A549 (cell line): ENCODE results near the gene RHBDL1. TPM values are rescaled to one million over a fixed set of nuclear protein-coding genes. Genes with fewer than 3 reads are reported as not detected.
A peak's percentile ranks its signal among the peaks of the same experiment; 100 is the strongest.

Experiments
- ATAC-seq, 2 experiments: fragments of 200-7000 bp in 1 of 2; fragments of >200 bp in 1 of 2; cut with Nextera tagmentation in 1 of 2; cut with Tn5 transposase in 1 of 2; 3 replicates each; pipeline versions ENCODE4 v1.8.0 to v1.9.1; 2018 to 2020; ENCODE audit warnings: mild to moderate bottlenecking in 1 of 2, moderate library complexity in 1 of 2
- CTCF ChIA-PET: fragments of 300-600 bp; sonication (Branson Sonifier 250); formaldehyde crosslinking; extraction: SDS; loops from one replicate; lab custom pipeline; 2021; ENCODE audit warnings: antibody characterized with exemption, inconsistent platforms; lab: Yijun Ruan, JAX
- POLR2A ChIA-PET: fragments of 350-600 bp; formaldehyde crosslinking; extraction: SDS; loops from one replicate; lab custom pipeline; 2021; ENCODE audit warnings: antibody characterized with exemption, inconsistent platforms; lab: Yijun Ruan, JAX
- DNase-seq, 2 experiments: peaks; one replicate each; pipeline versions ENCODE4 v3.0.0 to v3.0.0-alpha.2; 2011 to 2016; ENCODE audit warnings: low read depth in 1 of 2, low spot score in 1 of 2
- FAIRE-seq: peaks from 2 replicates; lab custom pipeline; 2011; peaks lifted over from hg19 to GRCh38; lab: Jason Lieb, UNC
- H3K27ac ChIP-seq, 2 experiments: fragments of >200 bp; sonication (Bioruptor Twin); formaldehyde crosslinking; 3 replicates each; pipeline ENCODE4 v1.5.1; 2016 to 2017
- H3K4me1 ChIP-seq: fragments of >200 bp; sonication (Bioruptor Twin); formaldehyde crosslinking; 3 replicates; pipeline ENCODE4 v1.6.1; 2016
- H3K4me2 ChIP-seq: fragments of >200 bp; sonication (Bioruptor Twin); formaldehyde crosslinking; 3 replicates; pipeline ENCODE4 v1.6.1; 2016
- H3K4me3 ChIP-seq: fragments of >200 bp; sonication (Bioruptor Twin); formaldehyde crosslinking; 3 replicates; pipeline ENCODE4 v1.5.1; 2016
- H3K9me3 ChIP-seq: fragments of >200 bp; sonication (Bioruptor Twin); formaldehyde crosslinking; 3 replicates; pipeline ENCODE4 v1.6.1; 2016
- BHLHE40 ChIP-seq: IDR thresholded peaks from 2 replicates; pipeline ENCODE4 v1.6.1; 2012; ENCODE audit warnings: low read depth, low read length, inconsistent platforms
- CBX2 ChIP-seq: fragments of 200-600 bp; sonication (generic); IDR thresholded peaks from 2 replicates; pipeline ENCODE4 v1.6.1; 2016; ENCODE audit warnings: low read depth, mild to moderate bottlenecking, borderline replicate concordance
- CTCF ChIP-seq: fragments of >200 bp; sonication (Bioruptor Twin); formaldehyde crosslinking; IDR thresholded peaks from 3 replicates; pipeline ENCODE4 v1.5.1; 2016
- E2F6 ChIP-seq: IDR thresholded peaks from 2 replicates; pipeline ENCODE4 v1.6.1; 2012; ENCODE audit warnings: low read depth, borderline replicate concordance
- FOSL2 ChIP-seq, 2 experiments: fragments of 450-650 bp in 1 of 2; fragments of >200 bp in 1 of 2; sonication (Bioruptor Twin) in 1 of 2; formaldehyde crosslinking; IDR thresholded peaks; 2 replicates each; pipeline versions ENCODE4 v1.5.0 to v1.6.1; 2016 to 2020; ENCODE audit warnings: mild to moderate bottlenecking in 1 of 2, moderate library complexity in 1 of 2
- HEYL ChIP-seq: fragments of 250-450 bp; sonication (Bioruptor Pico); IDR thresholded peaks from 2 replicates; pipeline ENCODE4 v1.8.0; 2021; ENCODE audit warnings: mild to moderate bottlenecking, moderate library complexity
- HOXA7 ChIP-seq: fragments of 250-450 bp; sonication (Bioruptor Pico); IDR thresholded peaks from 2 replicates; pipeline ENCODE4 v1.5.0; 2020; ENCODE audit warnings: mild to moderate bottlenecking, moderate library complexity
- HOXB13 ChIP-seq: fragments of 250-450 bp; sonication (Bioruptor Pico); IDR thresholded peaks from 2 replicates; pipeline ENCODE4 v1.5.0; 2020; ENCODE audit warnings: low read depth, mild to moderate bottlenecking, moderate library complexity
- HOXB5 ChIP-seq: fragments of 250-450 bp; sonication (Bioruptor Pico); IDR thresholded peaks from 2 replicates; pipeline ENCODE4 v1.5.0; 2020; ENCODE audit warnings: mild to moderate bottlenecking, moderate library complexity
- JUNB ChIP-seq: fragments of >200 bp; sonication (Bioruptor Twin); formaldehyde crosslinking; IDR thresholded peaks from 2 replicates; pipeline ENCODE4 v1.6.1; 2016
- MAZ ChIP-seq: fragments of 150-350 bp; IDR thresholded peaks from 2 replicates; pipeline ENCODE4 v1.6.1; 2014; ENCODE audit warnings: antibody characterized with exemption, low read depth, low read length, borderline replicate concordance
- MYC ChIP-seq: IDR thresholded peaks from 2 replicates; pipeline ENCODE4 v1.6.1; 2012; ENCODE audit warnings: mild to moderate bottlenecking, inconsistent platforms, low read length, improper control_type of control experiment, borderline replicate concordance
- NFE2L2 ChIP-seq: fragments of 150-350 bp; conservative IDR thresholded peaks from 2 replicates; pipeline ENCODE4 v1.6.1; 2014; ENCODE audit warnings: low read length
- NPAS2 ChIP-seq: fragments of 250-450 bp; sonication (Bioruptor Pico); IDR thresholded peaks from 2 replicates; pipeline ENCODE4 v1.8.0; 2022; ENCODE audit warnings: mild to moderate bottlenecking, moderate library complexity, borderline replicate concordance
- NR3C1 ChIP-seq: fragments of >200 bp; sonication (Bioruptor Twin); formaldehyde crosslinking; IDR thresholded peaks from 3 replicates; pipeline ENCODE4 v1.6.1; 2017
- RFX5 ChIP-seq: fragments of 450-650 bp; IDR thresholded peaks from 2 replicates; pipeline ENCODE4 v1.7.1; 2014; ENCODE audit warnings: antibody characterized with exemption, mild to moderate bottlenecking, moderate library complexity
- ZNF302 ChIP-seq: fragments of 250-450 bp; sonication (Bioruptor Pico); IDR thresholded peaks from 2 replicates; pipeline ENCODE4 v1.9.0; 2021; ENCODE audit warnings: inconsistent platforms, mild to moderate bottlenecking, moderate library complexity
- WGBS: methylation state at CpG from one replicate; pipeline ENCODE4 v1.1.6; 2017; ENCODE audit errors: missing lambda C conversion rate; 5-methylcytosine and 5-hydroxymethylcytosine counted together
- polyA plus RNA-seq, 4 experiments: library from polyadenylated mRNA; depleted of rRNA in 3 of 4; stranded (reverse); fragments of >200 nt; fragmentation: RNase III in 1 of 4; extraction: RNeasy Plus Mini Kit Qiagen cat#74134 plus additional on column Dnase treatment in 1 of 4; gene quantifications; 2 replicates in 3 of 4; 3 replicates in 1 of 4; pipeline ENCODE4 v1.2.3, GENCODE V29; 2011 to 2017
- TF ChIP-seq, protein P1 (sequence below): fragments of 200-600 bp; sonication (generic); IDR thresholded peaks from 2 replicates; pipeline ENCODE4 v1.6.1; 2016; ENCODE audit warnings: antibody characterized with exemption, mild to moderate bottlenecking, moderate library complexity

RHBDL1 gene
- polyA plus RNA-seq, 2 of the 4 experiments (the other 2 are of a cell fraction), result 0.56 to 1.4 TPM

DNA sequence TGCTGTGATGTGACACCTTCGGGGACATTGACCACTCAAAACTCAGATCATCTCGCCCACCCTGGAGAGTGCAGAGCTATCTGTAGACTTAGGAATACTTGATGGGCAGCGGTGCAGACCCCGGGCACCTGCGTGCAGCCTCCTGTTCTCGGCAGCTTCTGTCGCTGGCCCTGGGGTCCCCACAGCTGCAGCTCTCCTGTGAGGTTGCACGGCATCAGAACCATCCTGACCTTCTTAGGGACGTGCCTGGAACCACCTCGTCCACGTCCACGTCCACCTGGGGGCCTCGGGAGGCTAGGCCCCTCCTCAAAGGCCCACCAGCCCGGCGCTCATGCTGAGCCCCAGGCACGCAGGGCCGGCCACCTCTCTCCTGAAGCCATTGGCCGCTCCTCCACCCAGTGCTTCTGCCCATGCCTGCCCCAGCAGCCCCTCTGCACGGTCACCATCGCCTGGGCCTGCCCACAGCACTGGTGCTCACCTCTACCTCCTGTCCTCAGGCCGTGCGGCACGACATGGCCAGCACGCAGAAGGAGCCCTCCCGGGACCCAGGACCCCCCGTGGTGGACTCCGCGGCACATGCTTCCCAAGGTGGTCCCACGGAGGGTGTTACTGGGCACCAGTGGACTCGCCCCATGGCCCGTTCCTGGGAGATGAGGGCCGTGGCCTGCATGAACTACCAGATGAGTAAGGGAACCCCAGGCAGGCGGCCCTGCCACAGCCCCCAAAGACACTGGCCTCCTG is 47.0 kb upstream of the RHBDL1 start:
- peaks cover 43% of the 10 kb centered on the region for H3K4me1 ChIP-seq
- peak overlapping the region in 1 of 2 experiments; percentile 87; a peak in 1 of 6 replicates for H3K27ac ChIP-seq
- FAIRE-seq (no peak), ATAC-seq (no peak), DNase-seq (no peak)
- CTCF ChIA-PET, result interaction anchor here (1.2 to 2.3 kb wide), 4 partner anchors 19 to 49 kb away, joined by 3 to 6 read pairs (median 5); no protein-coding TSS in a partner anchor
- 89% methylated on average over 17 of the region's 33 CpGs for WGBS
- H3K9me3 ChIP-seq, result no peaks in the 10 kb centered on the region
- no peak overlapping the region for H3K4me3 ChIP-seq
- no peak overlapping the region for H3K4me2 ChIP-seq
- no peak for TF ChIP-seq HOXA7 (CRISPR knock-in tag)
- TF ChIP-seq CBX2, result no peak
- TF ChIP-seq MYC, result no peak
- no peak for TF ChIP-seq E2F6
- no peak for TF ChIP-seq JUNB
- TF ChIP-seq HOXB13 (CRISPR knock-in tag), result no peak
- no peak for TF ChIP-seq CTCF
- TF ChIP-seq NR3C1, result no peak
- TF ChIP-seq ZNF302 (CRISPR knock-in tag), result no peak
- TF ChIP-seq FOSL2 (IDR thresholded peaks at IDR 0.05), result no peak
- TF ChIP-seq FOSL2 (CRISPR knock-in tag; IDR thresholded peaks at IDR 0.05), result no peak
- TF ChIP-seq NFE2L2, result no peak
- TF ChIP-seq, protein P1, sequence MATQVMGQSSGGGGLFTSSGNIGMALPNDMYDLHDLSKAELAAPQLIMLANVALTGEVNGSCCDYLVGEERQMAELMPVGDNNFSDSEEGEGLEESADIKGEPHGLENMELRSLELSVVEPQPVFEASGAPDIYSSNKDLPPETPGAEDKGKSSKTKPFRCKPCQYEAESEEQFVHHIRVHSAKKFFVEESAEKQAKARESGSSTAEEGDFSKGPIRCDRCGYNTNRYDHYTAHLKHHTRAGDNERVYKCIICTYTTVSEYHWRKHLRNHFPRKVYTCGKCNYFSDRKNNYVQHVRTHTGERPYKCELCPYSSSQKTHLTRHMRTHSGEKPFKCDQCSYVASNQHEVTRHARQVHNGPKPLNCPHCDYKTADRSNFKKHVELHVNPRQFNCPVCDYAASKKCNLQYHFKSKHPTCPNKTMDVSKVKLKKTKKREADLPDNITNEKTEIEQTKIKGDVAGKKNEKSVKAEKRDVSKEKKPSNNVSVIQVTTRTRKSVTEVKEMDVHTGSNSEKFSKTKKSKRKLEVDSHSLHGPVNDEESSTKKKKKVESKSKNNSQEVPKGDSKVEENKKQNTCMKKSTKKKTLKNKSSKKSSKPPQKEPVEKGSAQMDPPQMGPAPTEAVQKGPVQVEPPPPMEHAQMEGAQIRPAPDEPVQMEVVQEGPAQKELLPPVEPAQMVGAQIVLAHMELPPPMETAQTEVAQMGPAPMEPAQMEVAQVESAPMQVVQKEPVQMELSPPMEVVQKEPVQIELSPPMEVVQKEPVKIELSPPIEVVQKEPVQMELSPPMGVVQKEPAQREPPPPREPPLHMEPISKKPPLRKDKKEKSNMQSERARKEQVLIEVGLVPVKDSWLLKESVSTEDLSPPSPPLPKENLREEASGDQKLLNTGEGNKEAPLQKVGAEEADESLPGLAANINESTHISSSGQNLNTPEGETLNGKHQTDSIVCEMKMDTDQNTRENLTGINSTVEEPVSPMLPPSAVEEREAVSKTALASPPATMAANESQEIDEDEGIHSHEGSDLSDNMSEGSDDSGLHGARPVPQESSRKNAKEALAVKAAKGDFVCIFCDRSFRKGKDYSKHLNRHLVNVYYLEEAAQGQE, result no peak
- no peak for TF ChIP-seq HEYL
- TF ChIP-seq RFX5, result no peak
- TF ChIP-seq MAZ, result no peak
- TF ChIP-seq NPAS2 (CRISPR knock-in tag), result no peak
- TF ChIP-seq HOXB5 (CRISPR knock-in tag), result no peak
- no peak for TF ChIP-seq BHLHE40
- POLR2A ChIA-PET, result interaction anchor here (1.7 kb wide), 1 partner anchor 8 kb away, joined by 11 read pairs; the partner anchor contains the start of gene METTL26
